Endothelial cell of umbilical vein (primary cell): ENCODE data around the gene AASDHPPT. TPM values are rescaled to one million over a fixed set of nuclear protein-coding genes. Genes with fewer than 3 reads are reported as not detected.

Experiments used
- BruUV-seq: library from RNA; stranded (reverse); fragments of 400-500 nt; replicated peaks from 2 replicates; lab custom pipeline; 2021; lab: Mats Ljungman, UMichigan
- CTCF ChIA-PET: fragments of 300-600, 350-600 bp; sonication (Branson Sonifier 250); formaldehyde crosslinking; loops from one replicate; lab custom pipeline; 2021; ENCODE audit warnings: antibody characterized with exemption, inconsistent platforms; lab: Charles Lee
- POLR2A ChIA-PET: fragments of 300-600, 350-600 bp; sonication (Branson Sonifier 250); formaldehyde crosslinking; loops from one replicate; lab custom pipeline; 2021; ENCODE audit warnings: antibody characterized with exemption, inconsistent platforms; lab: Charles Lee
- DNase-seq: peaks from one replicate; pipeline ENCODE4 v3.0.0-alpha.2; 2011; ENCODE audit warnings: low read depth, low spot score
- FAIRE-seq: peaks from 2 replicates; lab custom pipeline; 2011; peaks lifted over from hg19 to GRCh38; lab: Jason Lieb, UNC
- H2AFZ ChIP-seq: 2 replicates; pipeline ENCODE4 v1.6.0; 2012; ENCODE audit warnings: low read depth, low read length, control low read depth, inconsistent platforms
- H3K27ac ChIP-seq: 2 replicates; pipeline ENCODE4 v1.5.1; 2011; ENCODE audit warnings: low read depth, mild to moderate bottlenecking, control low read depth, low read length, moderate library complexity; ENCODE audit not compliant: insufficient read depth
- H3K27me3 ChIP-seq, 2 experiments: 2 replicates each; pipeline versions ENCODE4 v1.6.0 to v1.6.1; 2011; ENCODE audit warnings: low read length in 2 of 2, mixed read lengths in 1 of 2; ENCODE audit not compliant: control insufficient read depth in 2 of 2, insufficient read depth in 2 of 2
- H3K36me3 ChIP-seq, 2 experiments: 2 replicates in 1 of 2; 3 replicates in 1 of 2; pipeline ENCODE4 v1.5.1; 2011; ENCODE audit warnings: low read length in 2 of 2, mild to moderate bottlenecking in 1 of 2, moderate library complexity in 1 of 2; ENCODE audit not compliant: control insufficient read depth in 2 of 2, insufficient read depth in 2 of 2; ENCODE audit errors: extremely low read depth in 1 of 2
- H3K4me1 ChIP-seq: 3 replicates; pipeline ENCODE4 v1.5.1; 2011; ENCODE audit warnings: mild to moderate bottlenecking, low read length; ENCODE audit not compliant: control insufficient read depth, insufficient read depth; ENCODE audit errors: extremely low read depth
- H3K4me2 ChIP-seq: 2 replicates; pipeline ENCODE4 v1.6.1; 2011; ENCODE audit warnings: low read length, control low read depth, mixed read lengths; ENCODE audit not compliant: insufficient read depth
- H3K4me3 ChIP-seq, 3 experiments: fragments of 200-600 bp in 1 of 3; sonication (generic), shearing (Covaris generic) in 1 of 3; replicated peaks in 1 of 3; 2 replicates each; pipeline ENCODE4 v1.5.1; 2011 to 2016; ENCODE audit warnings: control low read depth in 3 of 3, low read length in 3 of 3, mild to moderate bottlenecking in 2 of 3, inconsistent platforms in 1 of 3, low read depth in 1 of 3, moderate library complexity in 1 of 3; ENCODE audit not compliant: insufficient read depth in 1 of 3
- H3K79me2 ChIP-seq: 2 replicates; pipeline ENCODE4 v1.6.0; 2012; ENCODE audit warnings: low read length, inconsistent platforms; ENCODE audit not compliant: control insufficient read depth, insufficient read depth
- H3K9ac ChIP-seq: replicated peaks from 2 replicates; pipeline ENCODE3; 2011; ENCODE audit warnings: low read length, control low read depth; ENCODE audit not compliant: insufficient read depth; ENCODE audit errors: extremely low read depth
- H3K9me1 ChIP-seq: replicated peaks from 3 replicates; pipeline ENCODE4 v1.6.0; 2011; ENCODE audit warnings: mild to moderate bottlenecking, low read length; ENCODE audit not compliant: control insufficient read depth, insufficient read depth; ENCODE audit errors: extremely low read depth
- H3K9me3 ChIP-seq: replicated peaks from 2 replicates; pipeline ENCODE4 v1.5.1; 2012; ENCODE audit warnings: low read length, inconsistent platforms; ENCODE audit not compliant: control insufficient read depth, insufficient read depth
- H4K20me1 ChIP-seq: replicated peaks from 2 replicates; pipeline ENCODE3; 2011; ENCODE audit warnings: mild to moderate bottlenecking, low read length; ENCODE audit not compliant: control insufficient read depth, insufficient read depth; ENCODE audit errors: extremely low read depth
- EZH2 ChIP-seq: IDR thresholded peaks from 2 replicates; pipeline ENCODE4 v1.6.1; 2012; ENCODE audit warnings: borderline replicate concordance, low read depth, mild to moderate bottlenecking, moderate library complexity, low read length, inconsistent platforms; ENCODE audit not compliant: severe bottlenecking
- FOS ChIP-seq: IDR thresholded peaks from 2 replicates; pipeline ENCODE4 v1.6.1; 2011; ENCODE audit warnings: mild to moderate bottlenecking, low read length, moderate library complexity, borderline replicate concordance; ENCODE audit not compliant: insufficient read depth
- GATA2 ChIP-seq: IDR thresholded peaks from 2 replicates; pipeline ENCODE4 v1.7.0; 2011; ENCODE audit warnings: low read depth, mild to moderate bottlenecking, moderate library complexity, mixed read lengths, low read length; ENCODE audit not compliant: insufficient read length, insufficient read depth
- JUN ChIP-seq: IDR thresholded peaks from 2 replicates; pipeline ENCODE4 v1.6.1; 2011; ENCODE audit warnings: borderline replicate concordance, low read depth; ENCODE audit not compliant: insufficient read length, insufficient read depth
- MYC ChIP-seq: IDR thresholded peaks from one replicate; pipeline ENCODE4 v1.6.1; 2011; ENCODE audit warnings: mild to moderate bottlenecking, low read depth, low read length
- POLR2A ChIP-seq: IDR thresholded peaks from 2 replicates; pipeline ENCODE4 v1.6.1; 2012; ENCODE audit warnings: low read depth, mild to moderate bottlenecking, control low read depth, low read length
- POLR2AphosphoS5 ChIP-seq: IDR thresholded peaks from 2 replicates; pipeline ENCODE4 v1.6.1; 2012; ENCODE audit warnings: low read depth, mild to moderate bottlenecking, control low read depth, low read length, moderate library complexity; ENCODE audit not compliant: insufficient read depth
- dilution Hi-C: fragments of 300-500 bp; cut with MboI; formaldehyde crosslinking; loops from one replicate; pipeline ENCODE4 v1.15.0; 2019; ENCODE audit warnings: low sequenced_read_pairs; ENCODE audit not compliant: extremely low pct_ligation_motif_present
- intact Hi-C: fragments of 100-400 bp; cut with micrococcal nuclease; formaldehyde crosslinking; loops from one replicate; pipeline ENCODE4 v1.10.0; 2022
- polyA plus RNA-seq, 4 experiments: library from polyadenylated mRNA; depleted of rRNA in 3 of 4; stranded (reverse) in 3 of 4; unstranded in 1 of 4; fragments of >200 nt; gene quantifications; 2 replicates each; pipeline versions ENCODE4 v1.2.1 to v1.2.3, GENCODE V29; 2011 to 2012; ENCODE audit warnings: missing spikeins in 1 of 4
- total RNA-seq: library from RNA; stranded (reverse); gene quantifications from 2 replicates; pipeline ENCODE4 v1.2.3, GENCODE V29; 2021
- TF ChIP-seq, protein P1 (sequence below): IDR thresholded peaks from 2 replicates; pipeline ENCODE4 v1.6.1; 2011; ENCODE audit not compliant: insufficient read depth, insufficient read length
- TF ChIP-seq, protein P2 (sequence below), 2 donors: IDR thresholded peaks; 1 replicate in 1 of 2; 2 replicates in 1 of 2; pipeline ENCODE4 v1.5.1; 2011; ENCODE audit warnings: low read length in 2 of 2, mild to moderate bottlenecking in 2 of 2, moderate library complexity in 2 of 2, control low read depth in 1 of 2, inconsistent platforms in 1 of 2, low read depth in 1 of 2; ENCODE audit not compliant: insufficient read depth in 1 of 2; ENCODE audit errors: extremely low read depth in 1 of 2

AASDHPPT gene
- total and polyA plus RNA-seq, 2 donors (not counting 3 experiments of a cell fraction or from before 2014, with no cell fraction given) = 14.3 to 34.2 TPM

DNA sequence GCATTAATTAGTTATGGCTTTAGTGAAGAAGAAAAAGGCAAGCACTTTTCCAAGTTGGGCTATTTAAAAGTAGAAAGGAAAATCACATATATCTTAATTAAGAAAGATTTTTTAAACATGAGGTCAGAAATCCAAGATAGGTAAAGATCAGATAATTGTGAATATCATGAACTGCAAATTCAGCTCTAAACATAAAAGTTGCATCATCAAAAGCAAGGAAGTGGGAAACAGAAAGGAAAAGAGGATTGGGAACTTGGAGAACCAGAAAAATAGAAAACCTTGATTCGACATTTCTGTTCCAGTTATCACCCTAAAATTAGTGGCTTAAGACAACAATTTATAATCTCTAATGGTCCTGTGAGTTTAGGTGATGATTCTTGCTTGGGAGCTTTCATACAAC is 17.8 kb upstream of the AASDHPPT start:
- FAIRE-seq = no peak
- CTCF ChIA-PET = interaction anchor here (1.7 kb wide), 1 partner anchor 11 kb away, joined by 4 read pairs; no protein-coding TSS in a partner anchor
- H3K9me3 ChIP-seq = no peaks in the 10 kb centered on the region

DNA sequence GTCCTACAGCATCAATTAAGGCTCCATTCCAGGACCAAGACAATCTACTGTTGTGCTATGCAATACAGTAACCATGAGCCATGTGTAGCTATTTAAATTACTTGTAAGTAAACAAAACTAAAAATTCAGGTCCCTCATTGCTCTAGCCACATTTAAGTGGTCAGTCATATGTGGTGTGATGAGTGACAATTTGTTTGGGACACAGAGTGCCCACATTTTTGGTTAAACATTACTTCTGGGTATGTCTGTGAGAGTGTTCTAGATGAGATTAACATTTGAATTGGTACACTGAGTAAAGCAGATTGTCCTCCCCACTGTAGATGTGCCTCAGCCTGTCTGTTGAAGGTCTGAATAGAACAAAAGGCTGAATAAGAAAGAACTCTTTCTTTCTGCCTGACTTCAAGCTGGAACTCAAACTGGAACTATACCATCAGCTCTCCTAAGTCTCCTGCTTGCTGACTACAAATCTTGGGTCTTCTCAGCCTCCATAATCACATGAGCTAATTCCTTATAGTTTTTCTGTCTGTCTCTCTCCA is 16.1 kb upstream of the AASDHPPT start:
- Histone ChIP-seq H3K9ac (no peak overlapping the region), H3K36me3 (no peaks in the 10 kb centered on the region), H3K4me3 (no peak overlapping the region), H3K9me3 (no peaks in the 10 kb centered on the region), H3K27ac (no peak overlapping the region), H3K27me3 (no peaks in the 10 kb centered on the region), H3K79me2 (no peaks in the 10 kb centered on the region), H3K9me1 (no peaks in the 10 kb centered on the region), H3K4me2 (no peak overlapping the region), H4K20me1 (no peaks in the 10 kb centered on the region), H2AFZ (no peak overlapping the region), H3K4me1 (no peaks in the 10 kb centered on the region)
- POLR2A ChIA-PET = interaction anchor here (0.6 kb wide), 1 partner anchor 12 kb away, joined by 4 read pairs; no protein-coding TSS in a partner anchor
- dilution Hi-C loops = no loop called here
- intact Hi-C loops = no loop called here
- no TSS peak for BruUV-seq
- CTCF ChIA-PET = interaction anchor here (1.5 to 1.7 kb wide), 2 partner anchors 10 to 16 kb away, joined by 4 to 5 read pairs; partner anchors contain the start of genes AASDHPPT and KBTBD3
- no peak for TF ChIP-seq POLR2AphosphoS5
- no peak for TF ChIP-seq EZH2
- TF ChIP-seq, protein P1, sequence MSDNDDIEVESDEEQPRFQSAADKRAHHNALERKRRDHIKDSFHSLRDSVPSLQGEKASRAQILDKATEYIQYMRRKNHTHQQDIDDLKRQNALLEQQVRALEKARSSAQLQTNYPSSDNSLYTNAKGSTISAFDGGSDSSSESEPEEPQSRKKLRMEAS = no peak
- TF ChIP-seq, protein P2, sequence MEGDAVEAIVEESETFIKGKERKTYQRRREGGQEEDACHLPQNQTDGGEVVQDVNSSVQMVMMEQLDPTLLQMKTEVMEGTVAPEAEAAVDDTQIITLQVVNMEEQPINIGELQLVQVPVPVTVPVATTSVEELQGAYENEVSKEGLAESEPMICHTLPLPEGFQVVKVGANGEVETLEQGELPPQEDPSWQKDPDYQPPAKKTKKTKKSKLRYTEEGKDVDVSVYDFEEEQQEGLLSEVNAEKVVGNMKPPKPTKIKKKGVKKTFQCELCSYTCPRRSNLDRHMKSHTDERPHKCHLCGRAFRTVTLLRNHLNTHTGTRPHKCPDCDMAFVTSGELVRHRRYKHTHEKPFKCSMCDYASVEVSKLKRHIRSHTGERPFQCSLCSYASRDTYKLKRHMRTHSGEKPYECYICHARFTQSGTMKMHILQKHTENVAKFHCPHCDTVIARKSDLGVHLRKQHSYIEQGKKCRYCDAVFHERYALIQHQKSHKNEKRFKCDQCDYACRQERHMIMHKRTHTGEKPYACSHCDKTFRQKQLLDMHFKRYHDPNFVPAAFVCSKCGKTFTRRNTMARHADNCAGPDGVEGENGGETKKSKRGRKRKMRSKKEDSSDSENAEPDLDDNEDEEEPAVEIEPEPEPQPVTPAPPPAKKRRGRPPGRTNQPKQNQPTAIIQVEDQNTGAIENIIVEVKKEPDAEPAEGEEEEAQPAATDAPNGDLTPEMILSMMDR (IDR thresholded peaks at IDR 0.05; ENCODE audit: extremely low read depth in 1 of 2, insufficient read depth in 1 of 2, low read depth in 1 of 2, low read length in 2 of 2) = no peak
- TF ChIP-seq JUN = no peak
- TF ChIP-seq FOS = no peak
- no peak for TF ChIP-seq GATA2
- no peak for TF ChIP-seq POLR2A
- TF ChIP-seq MYC = no peak
- DNase-seq (no peak), FAIRE-seq (no peak)

More for the DNA sequence above, 17.8 kb upstream of the AASDHPPT start:
- H3K4me2 ChIP-seq = no peak overlapping the region
- no peaks in the 10 kb centered on the region for H3K79me2 ChIP-seq
- no peaks in the 10 kb centered on the region for H4K20me1 ChIP-seq
- H3K9me1 ChIP-seq = no peaks in the 10 kb centered on the region
- TF ChIP-seq FOS = no peak
- no peak overlapping the region for H3K9ac ChIP-seq
- intact Hi-C loops (no loop called here), dilution Hi-C loops (no loop called here)
- H3K4me1 ChIP-seq = no peaks in the 10 kb centered on the region
- POLR2A ChIA-PET = no interaction called here
- no peaks in the 10 kb centered on the region for H3K36me3 ChIP-seq
- DNase-seq = no peak
- H3K27ac ChIP-seq = no peak overlapping the region
- no peaks in the 10 kb centered on the region for H3K27me3 ChIP-seq
- no peak overlapping the region for H2AFZ ChIP-seq
- H3K4me3 ChIP-seq = no peak overlapping the region
- BruUV-seq = no TSS peak
